ENCODE measurements around the gene CATSPERE.
"Not testable (repeated sequence)": the region's sequence is repeated elsewhere in the genome, so short reads cannot be mapped to it uniquely, and the experiment has no call there.

The CATSPERE gene

GRCh38 chr1:244449936-244450508 is 11.1 kb upstream of the CATSPERE start:
- DNase-seq, result no peak

- DNase-seq, result no peak
Measured at GRCh38 chr1:244450597-244451538, 10.2 kb upstream of the CATSPERE start.

- no peak for DNase-seq
Measured at GRCh38 chr1:244451539-244451950, 9.5 kb upstream of the CATSPERE start, which contains the start of gene ADSS2. Gene ADSS2, minus strand, starts transcription at chr1:244451909. Its CDS starts 92 bp downstream, at chr1:244451817.

- peak; percentile 97 for DNase-seq
Measured at GRCh38 chr1:244451951-244452795, 8.9 kb upstream of the CATSPERE start.

- DNase-seq, result no peak
Measured at GRCh38 chr1:244454412-244454811, 6.7 kb upstream of the CATSPERE start.

GRCh38 chr1:244456586-244456985 is 4.5 kb upstream of the CATSPERE start:
- no peak for DNase-seq

- DNase-seq, result no peak
Measured at GRCh38 chr1:244458781-244459180, 2.3 kb upstream of the CATSPERE start.

- DNase-seq, result no peak
Measured at GRCh38 chr1:244460197-244460596, 876 bp upstream of the CATSPERE start.

- no peak for DNase-seq
Measured at GRCh38 chr1:244466724-244467123, 5.7 kb downstream of the CATSPERE start.

- DNase-seq, result no peak
Measured at GRCh38 chr1:244473059-244473605, 12.1 kb downstream of the CATSPERE start.

GRCh38 chr1:244484971-244485370 is 23.9 kb downstream of the CATSPERE start:
- DNase-seq, result not testable (repeated sequence)

- no peak for DNase-seq
Measured at GRCh38 chr1:244494653-244495052, 33.6 kb downstream of the CATSPERE start.

- no peak for DNase-seq
Measured at GRCh38 chr1:244496186-244496585, 35.1 kb downstream of the CATSPERE start.

GRCh38 chr1:244497805-244498204 is 36.7 kb downstream of the CATSPERE start:
- DNase-seq, result no peak

- not testable (repeated sequence) for DNase-seq
Measured at GRCh38 chr1:244499484-244499883, 38.4 kb downstream of the CATSPERE start.

GRCh38 chr1:244500515-244500914 is 39.4 kb downstream of the CATSPERE start:
- DNase-seq, result not testable (repeated sequence)

GRCh38 chr1:244502630-244503029 is 41.6 kb downstream of the CATSPERE start:
- no peak for DNase-seq

GRCh38 chr1:244513493-244513892 is 52.4 kb downstream of the CATSPERE start:
- no peak for DNase-seq

- no peak for DNase-seq
Measured at GRCh38 chr1:244515680-244516079, 54.6 kb downstream of the CATSPERE start.

- no peak for DNase-seq
Measured at GRCh38 chr1:244536316-244536715, 75.2 kb downstream of the CATSPERE start.

- DNase-seq, result no peak
Measured at GRCh38 chr1:244545511-244545910, 84.4 kb downstream of the CATSPERE start.

- DNase-seq, result no peak
Measured at GRCh38 chr1:244548558-244549115, 87.6 kb downstream of the CATSPERE start.

Data from NCI-H2029 (cell line).